HCT116 (cell line): ENCODE data around the gene CASK. TPM values are rescaled to one million over a fixed set of nuclear protein-coding genes. Genes with fewer than 3 reads are reported as not detected.

Experiments
- ATAC-seq: fragments of 200-7000 bp; cut with Tn5 transposase; 2 replicates; pipeline ENCODE4 v1.9.1; 2020; ENCODE audit warnings: mild to moderate bottlenecking, moderate library complexity
- BruUV-seq: library from RNA; stranded (reverse); fragments of 400-500 nt; replicated peaks from 2 replicates; lab custom pipeline; 2021; lab: Mats Ljungman, UMichigan
- CTCF ChIA-PET: fragments of 300-600 bp; sonication (Branson Sonifier 250); formaldehyde crosslinking; loops from one replicate; lab custom pipeline; 2021; ENCODE audit warnings: antibody characterized with exemption; lab: Charles Lee
- POLR2A ChIA-PET: fragments of 300-600, 350-600 bp; sonication (Branson Sonifier 250); formaldehyde crosslinking; loops from one replicate; lab custom pipeline; 2021; ENCODE audit warnings: antibody characterized with exemption; lab: Charles Lee
- RAD21 ChIA-PET, 2 experiments: fragments of 300-600 bp; sonication (Branson Sonifier 250); formaldehyde crosslinking; loops; one replicate each; lab custom pipeline; 2023; ENCODE audit warnings: low total read pairs in 2 of 2; ENCODE audit not compliant: uncharacterized antibody in 2 of 2, unreplicated experiment in 2 of 2, low non-redundant PET in 1 of 2; lab: Charles Lee
- DNase-seq: peaks from one replicate; pipeline ENCODE4 v3.0.0-alpha.2; 2010; ENCODE audit warnings: low read depth, low spot score
- H2AFZ ChIP-seq: fragments of 200-600 bp; shearing (Covaris generic), sonication (generic); 2 replicates; pipeline ENCODE4 v1.6.1; 2017; ENCODE audit warnings: low read depth, mixed run types, mixed read lengths, antibody characterized with exemption, low read length; ENCODE audit not compliant: poor library complexity, severe bottlenecking
- H3K27ac ChIP-seq: 2 replicates; pipeline ENCODE4 v1.5.1; 2012; ENCODE audit warnings: low read depth, low read length
- H3K27me3 ChIP-seq: fragments of 200-600 bp; sonication (generic); 2 replicates; pipeline ENCODE4 v1.6.1; 2016; ENCODE audit warnings: mixed run types, low read length, mixed read lengths; ENCODE audit not compliant: insufficient read depth
- H3K36me3 ChIP-seq, 2 experiments: fragments of 200-500 bp in 1 of 2; fragments of 200-600 bp in 1 of 2; sonication (Bioruptor generic) in 1 of 2; sonication (generic) in 1 of 2; 2 replicates each; pipeline versions ENCODE4 v1.5.1 to v1.6.1; 2014 to 2016; ENCODE audit warnings: low read length in 2 of 2, inconsistent platforms in 1 of 2, mixed read lengths in 1 of 2, mixed run types in 1 of 2; ENCODE audit not compliant: insufficient read depth in 2 of 2, control insufficient read depth in 1 of 2
- H3K4me1 ChIP-seq, 2 experiments: fragments of 200-600 bp in 1 of 2; sonication (generic) in 1 of 2; 2 replicates each; pipeline versions ENCODE4 v1.5.1 to v1.6.1; 2012 to 2017; ENCODE audit warnings: low read length in 2 of 2, inconsistent platforms in 1 of 2, mild to moderate bottlenecking in 1 of 2, mixed read lengths in 1 of 2, mixed run types in 1 of 2, moderate library complexity in 1 of 2; ENCODE audit not compliant: insufficient read depth in 2 of 2, control insufficient read depth in 1 of 2
- H3K4me2 ChIP-seq: fragments of 200-600 bp; sonication (generic); 2 replicates; pipeline ENCODE4 v1.6.1; 2017; ENCODE audit warnings: mixed run types, low read length, mixed read lengths
- H3K4me3 ChIP-seq, 2 experiments: fragments of 200-600 bp in 1 of 2; sonication (generic) in 1 of 2; replicated peaks in 1 of 2; 2 replicates each; pipeline ENCODE4 v1.5.1; 2011 to 2016; ENCODE audit warnings: low read length in 2 of 2, control low read depth in 1 of 2, low read depth in 1 of 2, mild to moderate bottlenecking in 1 of 2, mixed read lengths in 1 of 2, mixed run types in 1 of 2
- H3K79me2 ChIP-seq: fragments of 200-600 bp; sonication (generic); 2 replicates; pipeline ENCODE4 v1.6.1; 2017; ENCODE audit warnings: mild to moderate bottlenecking, mixed run types, low read length, moderate library complexity, mixed read lengths; ENCODE audit not compliant: insufficient read depth
- H3K9ac ChIP-seq: fragments of 200-600 bp; sonication (generic); 2 replicates; pipeline ENCODE4 v1.6.1; 2016; ENCODE audit warnings: low read length, mixed read lengths
- H3K9me2 ChIP-seq: fragments of 200-600 bp; sonication (generic), shearing (Covaris generic); 2 replicates; pipeline ENCODE4 v1.6.1; 2017; ENCODE audit warnings: mixed run types, mild to moderate bottlenecking, moderate library complexity; ENCODE audit not compliant: insufficient read depth
- H3K9me3 ChIP-seq, 2 experiments: fragments of 200-500 bp in 1 of 2; fragments of 200-600 bp in 1 of 2; sonication (Bioruptor generic) in 1 of 2; sonication (generic) in 1 of 2; 2 replicates each; pipeline ENCODE4 v1.6.1; 2014 to 2017; ENCODE audit warnings: low read length in 2 of 2, mixed read lengths in 2 of 2, inconsistent platforms in 1 of 2, low read depth in 1 of 2, mild to moderate bottlenecking in 1 of 2, mixed run types in 1 of 2, moderate library complexity in 1 of 2; ENCODE audit not compliant: control insufficient read depth in 1 of 2, insufficient read depth in 1 of 2
- H4K20me1 ChIP-seq: fragments of 200-600 bp; sonication (generic), shearing (Covaris generic); 2 replicates; pipeline ENCODE4 v1.6.1; 2017; ENCODE audit warnings: mixed run types, mild to moderate bottlenecking, moderate library complexity; ENCODE audit not compliant: insufficient read depth
- CBX3 ChIP-seq: IDR thresholded peaks from 2 replicates; pipeline ENCODE4 v1.6.1; 2012; ENCODE audit warnings: low read depth
- EZH2phosphoT487 ChIP-seq: fragments of 200-600 bp; IDR thresholded peaks from 2 replicates; pipeline ENCODE4 v1.6.1; 2018; ENCODE audit warnings: antibody characterized with exemption, borderline replicate concordance
- POLR2AphosphoS5 ChIP-seq: IDR thresholded peaks from 2 replicates; pipeline ENCODE4 v1.6.1; 2011; ENCODE audit warnings: mild to moderate bottlenecking, low read depth, low read length, moderate library complexity
- intact Hi-C: fragments of 100-400 bp; cut with micrococcal nuclease; formaldehyde crosslinking; loops from 2 replicates; pipeline ENCODE4 v1.10.0; 2022
- total RNA-seq: library from RNA; stranded (reverse); gene quantifications from one replicate; pipeline ENCODE4 v1.2.1, GENCODE V29; 2021; ENCODE audit not compliant: unreplicated experiment

CASK gene
- total RNA-seq, 1 experiment from 2014 or later = 39.0 TPM

GRCh38 chrX:41528784-41529183 is 394.6 kb downstream of the CASK start:
- TF ChIP-seq EZH2phosphoT487 = no peak
- TF ChIP-seq CBX3 = no peak
- Histone ChIP-seq H3K9ac (no peak overlapping the region), H3K9me3 (no peaks in the 10 kb centered on the region), H3K36me3 (no peaks in the 10 kb centered on the region; a peak in 1 of 4 replicates), H3K9me2 (no peaks in the 10 kb centered on the region), H3K27ac (no peak overlapping the region), H3K27me3 (no peaks in the 10 kb centered on the region), H3K4me1 (peaks cover 0 to 13% of the 10 kb centered on the region in 2 experiments; a peak in 2 of 4 replicates), H3K4me2 (no peak overlapping the region), H2AFZ (no peak overlapping the region), H4K20me1 (no peaks in the 10 kb centered on the region), H3K79me2 (no peaks in the 10 kb centered on the region), H3K4me3 (no peak overlapping the region)
- POLR2A ChIA-PET = no interaction called here
- RAD21 ChIA-PET = no interaction called here
- intact Hi-C loops = no loop called here
- ATAC-seq = no peak
- CTCF ChIA-PET = no interaction called here
- BruUV-seq = no TSS peak
- DNase-seq = no peak

DNA sequence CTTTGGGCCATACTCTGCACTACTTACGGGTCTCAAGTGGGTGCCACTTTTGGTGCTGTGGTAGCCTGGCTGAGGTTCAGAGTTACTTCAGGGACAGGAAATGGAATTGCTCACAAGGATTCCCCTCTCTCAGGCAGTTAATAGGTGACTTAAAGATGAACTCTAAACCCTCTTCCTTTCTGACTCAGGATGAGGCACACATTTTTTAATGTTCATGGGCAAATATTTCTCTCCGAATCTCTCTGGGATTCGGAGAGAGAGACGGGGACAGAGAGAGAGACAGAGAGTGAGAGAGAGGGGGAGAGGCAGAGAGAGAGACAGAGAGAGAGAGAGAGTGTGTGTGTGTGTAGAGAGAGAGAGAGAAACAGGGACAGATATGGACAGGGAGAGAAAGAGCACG is 396.4 kb downstream of the CASK start:
- ChIA-PET CTCF (no interaction called here), RAD21 (no interaction called here), POLR2A (no interaction called here)
- ATAC-seq (no peak), DNase-seq (no peak)
- Histone ChIP-seq H3K9me3 (no peaks in the 10 kb centered on the region), H3K4me3 (no peak overlapping the region), H3K36me3 (no peaks in the 10 kb centered on the region; a peak in 1 of 4 replicates), H3K4me2 (peak overlapping the region; percentile 20; the same call in 1 of the 2 replicates), H3K27ac (no peak overlapping the region), H3K79me2 (no peaks in the 10 kb centered on the region), H2AFZ (no peak overlapping the region), H4K20me1 (no peaks in the 10 kb centered on the region), H3K9me2 (no peaks in the 10 kb centered on the region), H3K4me1 (peaks cover 0 to 13% of the 10 kb centered on the region in 2 experiments; a peak in 2 of 4 replicates), H3K9ac (no peak overlapping the region), H3K27me3 (no peaks in the 10 kb centered on the region)
- TF ChIP-seq POLR2AphosphoS5 = no peak
- no TSS peak for BruUV-seq
- intact Hi-C loops = no loop called here
